IMR-90 (cell line): Measurements from ENCODE around the gene NOS1.

ENCODE experiments used
- MXI1 ChIP-seq: IDR thresholded peaks from 2 replicates; pipeline ENCODE4 v1.6.1; 2012; ENCODE audit warnings: low read depth, mild to moderate bottlenecking, low read length, moderate library complexity, borderline replicate concordance
- RCOR1 ChIP-seq: IDR thresholded peaks from 2 replicates; pipeline ENCODE4 v1.6.1; 2012; ENCODE audit warnings: mild to moderate bottlenecking, low read length, improper control_type of control experiment; ENCODE audit not compliant: insufficient replicate concordance
- TF ChIP-seq, protein P1 (sequence below): conservative IDR thresholded peaks from 2 replicates; pipeline ENCODE4 v1.5.1; 2012; ENCODE audit warnings: mild to moderate bottlenecking, low read depth, low read length, improper control_type of control experiment

GRCh38 chr12:117188121-117188665 is 173.2 kb downstream of the NOS1 start:
- TF ChIP-seq, protein P1, sequence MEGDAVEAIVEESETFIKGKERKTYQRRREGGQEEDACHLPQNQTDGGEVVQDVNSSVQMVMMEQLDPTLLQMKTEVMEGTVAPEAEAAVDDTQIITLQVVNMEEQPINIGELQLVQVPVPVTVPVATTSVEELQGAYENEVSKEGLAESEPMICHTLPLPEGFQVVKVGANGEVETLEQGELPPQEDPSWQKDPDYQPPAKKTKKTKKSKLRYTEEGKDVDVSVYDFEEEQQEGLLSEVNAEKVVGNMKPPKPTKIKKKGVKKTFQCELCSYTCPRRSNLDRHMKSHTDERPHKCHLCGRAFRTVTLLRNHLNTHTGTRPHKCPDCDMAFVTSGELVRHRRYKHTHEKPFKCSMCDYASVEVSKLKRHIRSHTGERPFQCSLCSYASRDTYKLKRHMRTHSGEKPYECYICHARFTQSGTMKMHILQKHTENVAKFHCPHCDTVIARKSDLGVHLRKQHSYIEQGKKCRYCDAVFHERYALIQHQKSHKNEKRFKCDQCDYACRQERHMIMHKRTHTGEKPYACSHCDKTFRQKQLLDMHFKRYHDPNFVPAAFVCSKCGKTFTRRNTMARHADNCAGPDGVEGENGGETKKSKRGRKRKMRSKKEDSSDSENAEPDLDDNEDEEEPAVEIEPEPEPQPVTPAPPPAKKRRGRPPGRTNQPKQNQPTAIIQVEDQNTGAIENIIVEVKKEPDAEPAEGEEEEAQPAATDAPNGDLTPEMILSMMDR, result no peak
- TF ChIP-seq MXI1 (no peak), RCOR1 (no peak)
